Astrocyte (in vitro differentiated cells and primary cell): ENCODE measurements around the gene MATN1.

Source experiments
- CTCF ChIP-seq: IDR thresholded peaks from 2 replicates; pipeline ENCODE4 v1.5.1; 2011; ENCODE audit warnings: low read depth, mild to moderate bottlenecking, inconsistent platforms, low read length, moderate library complexity; ENCODE audit not compliant: insufficient read depth
- EZH2 ChIP-seq: IDR thresholded peaks from 2 replicates; pipeline ENCODE4 v1.6.1; 2012; ENCODE audit warnings: mild to moderate bottlenecking, low read length, inconsistent platforms; ENCODE audit not compliant: insufficient read depth

- TF ChIP-seq CTCF (no peak), EZH2 (no peak)
These were observed 52.9 kb downstream of the MATN1 start for GRCh38 chr1:30670240-30671060.
